HepG2 (cell line): ENCODE measurements around the gene PFN4. TPM values are rescaled to one million over a fixed set of nuclear protein-coding genes. Genes with fewer than 3 reads are reported as not detected.

Experiments used
- HBP1 ChIP-seq: IDR thresholded peaks from 2 replicates; pipeline ENCODE4 v1.6.1; 2016; ENCODE audit warnings: low read depth, control low read depth
- KAT2B ChIP-seq: fragments of 150-350 bp; IDR thresholded peaks from 2 replicates; pipeline ENCODE4 v1.6.1; 2014; ENCODE audit warnings: low read depth, low read length, borderline replicate concordance
- KLF16 ChIP-seq, 2 experiments: sonication (generic) in 1 of 2; formaldehyde crosslinking in 1 of 2; IDR thresholded peaks; 2 replicates each; pipeline versions ENCODE4 v1.6.1 to v1.8.0; 2016 to 2023; ENCODE audit warnings: missing genetic modification reagents in 2 of 2, missing compliant biosample characterization in 1 of 2
- LBX2 ChIP-seq: sonication (generic); formaldehyde crosslinking; IDR thresholded peaks from 2 replicates; pipeline ENCODE4 v1.5.0; 2020; ENCODE audit warnings: missing genetic modification reagents, mild to moderate bottlenecking, borderline replicate concordance
- MAZ ChIP-seq, 2 experiments: sonication (generic) in 1 of 2; formaldehyde crosslinking in 1 of 2; IDR thresholded peaks; 2 replicates each; pipeline versions ENCODE4 v1.5.0 to v1.6.1; 2012 to 2020; ENCODE audit warnings: low read depth in 2 of 2, mild to moderate bottlenecking in 2 of 2, borderline replicate concordance in 1 of 2, improper control_type of control experiment in 1 of 2, low read length in 1 of 2, missing genetic modification reagents in 1 of 2, moderate library complexity in 1 of 2
- NFE2 ChIP-seq: sonication (generic); formaldehyde crosslinking; IDR thresholded peaks from 2 replicates; pipeline ENCODE4 v1.4.0; 2020; ENCODE audit warnings: missing genetic modification reagents
- PAF1 ChIP-seq: IDR thresholded peaks from 2 replicates; pipeline ENCODE4 v1.6.1; 2016; ENCODE audit warnings: missing genetic modification reagents, missing compliant biosample characterization
- POLR2AphosphoS5 ChIP-seq: IDR thresholded peaks from 2 replicates; pipeline ENCODE4 v1.6.1; 2012; ENCODE audit warnings: low read depth, low read length
- PRDM10 ChIP-seq: sonication (generic); formaldehyde crosslinking; IDR thresholded peaks from 2 replicates; pipeline ENCODE4 v1.4.0; 2020; ENCODE audit warnings: low read depth, missing genetic modification reagents
- SP2 ChIP-seq: sonication (generic); formaldehyde crosslinking; IDR thresholded peaks from 2 replicates; pipeline ENCODE4 v1.5.1; 2020; ENCODE audit warnings: mild to moderate bottlenecking, missing genetic modification reagents
- TRAFD1 ChIP-seq: sonication (generic); formaldehyde crosslinking; IDR thresholded peaks from 2 replicates; pipeline ENCODE4 v1.5.1; 2020; ENCODE audit warnings: missing genetic modification reagents, mild to moderate bottlenecking, borderline replicate concordance
- ZBTB33 ChIP-seq: sonication (generic); formaldehyde crosslinking; IDR thresholded peaks from 2 replicates; pipeline ENCODE4 v1.4.0; 2020; ENCODE audit warnings: missing genetic modification reagents
- ZBTB34 ChIP-seq: sonication (generic); formaldehyde crosslinking; IDR thresholded peaks from 2 replicates; pipeline ENCODE4 v1.8.0; 2022; ENCODE audit warnings: mild to moderate bottlenecking, missing genetic modification reagents
- ZMYM4 ChIP-seq: sonication (generic); formaldehyde crosslinking; IDR thresholded peaks from 2 replicates; pipeline ENCODE4 v1.8.1; 2023; ENCODE audit warnings: mild to moderate bottlenecking, missing genetic modification reagents
- ZNF660 ChIP-seq: sonication (generic); formaldehyde crosslinking; IDR thresholded peaks from 2 replicates; pipeline ENCODE4 v1.5.1; 2020; ENCODE audit warnings: mild to moderate bottlenecking, low read depth, missing genetic modification reagents, borderline replicate concordance
- ZNF780A ChIP-seq: sonication (generic); formaldehyde crosslinking; IDR thresholded peaks from 2 replicates; pipeline ENCODE4 v1.8.0; 2022; ENCODE audit warnings: mild to moderate bottlenecking, missing genetic modification reagents, moderate library complexity
- polyA plus RNA-seq, 8 experiments: library from polyadenylated mRNA; depleted of rRNA in 3 of 8; stranded (reverse) in 7 of 8; unstranded in 1 of 8; fragments of >200 nt; fragmentation: Illumina TruSeq in 4 of 8; extraction: Trizol in 4 of 8; gene quantifications; 2 replicates each; pipeline versions ENCODE4 v1.2.1 to v1.2.3, GENCODE V29; 2011 to 2016; ENCODE audit warnings: low read depth in 4 of 8, missing spikeins in 1 of 8, mixed read lengths in 1 of 8; ENCODE audit not compliant: insufficient read depth in 1 of 8
- total RNA-seq, 5 experiments: library from RNA; depleted of rRNA; stranded (reverse); fragments of >200 nt; fragmentation: Illumina TruSeq; extraction: Trizol; gene quantifications; 2 replicates each; pipeline ENCODE4 v1.2.3, GENCODE V29; 2016; ENCODE audit warnings: low read depth in 1 of 5

The PFN4 gene
- total and polyA plus RNA-seq, 2 of the 13 experiments (the other 11 are each of a cell fraction or from before 2014, with no cell fraction given): 0.12 to 0.20 TPM

- TF ChIP-seq ZNF780A (CRISPR knock-in tag) (peak; percentile 86; the same call in 1 of the 2 replicates), TRAFD1 (no peak), HBP1 (CRISPR knock-in tag) (peak; percentile 97), POLR2AphosphoS5 (peak; percentile 98), KLF16 (CRISPR knock-in tag; IDR thresholded peaks at IDR 0.05) (peak in 1 of 2 experiments; percentile 98; a peak in 2 of 4 replicates), ZBTB33 (CRISPR knock-in tag) (peak; percentile 92), NFE2 (CRISPR knock-in tag) (no peak), SP2 (CRISPR knock-in tag) (peak; percentile 77), KAT2B (no peak; the same call in 1 of the 2 replicates), PAF1 (no peak; the same call in 1 of the 2 replicates), ZNF660 (CRISPR knock-in tag) (no peak), ZBTB34 (CRISPR knock-in tag) (peak; percentile 84), MAZ (IDR thresholded peaks at IDR 0.05; ENCODE audit: borderline replicate concordance, low read depth, low read length) (peak; percentile 47), MAZ (CRISPR knock-in tag; IDR thresholded peaks at IDR 0.05; ENCODE audit: low read depth) (peak; percentile 96), ZMYM4 (CRISPR knock-in tag) (peak; percentile 98), PRDM10 (CRISPR knock-in tag) (peak; percentile 90), LBX2 (no peak)
Measured at GRCh38 chr2:24075915-24076848, 47.0 kb downstream of the PFN4 start, which contains the start of gene SF3B6 (continued).
